Epithelial cell of esophagus (primary cell): ENCODE results near the gene CBLB.

Experiments
- DNase-seq: peaks from one replicate; pipeline ENCODE4 v3.0.0; 2010; ENCODE audit warnings: low read depth
- H3K4me3 ChIP-seq: 2 replicates; pipeline ENCODE4 v1.5.1; 2011; ENCODE audit warnings: mild to moderate bottlenecking, low read length, control low read depth
- CTCF ChIP-seq: IDR thresholded peaks from 2 replicates; pipeline ENCODE4 v1.5.1; 2011; ENCODE audit warnings: low read depth, mild to moderate bottlenecking, low read length, control low read depth, inconsistent platforms; ENCODE audit not compliant: insufficient read depth; ENCODE audit errors: missing control alignments

Gene CBLB

GRCh38 chr3:105847865-105848264 is 20.9 kb downstream of the CBLB start:
- H3K4me3 ChIP-seq, result no peak overlapping the region
- no peak for DNase-seq
- TF ChIP-seq CTCF, result no peak

- no peak overlapping the region for H3K4me3 ChIP-seq
- TF ChIP-seq CTCF, result no peak
- no peak for DNase-seq
Observed at GRCh38 chr3:105847452-105847851, 21.4 kb downstream of the CBLB start.

GRCh38 chr3:105846809-105847208 is 22.0 kb downstream of the CBLB start:
- TF ChIP-seq CTCF, result no peak
- no peak for DNase-seq
- H3K4me3 ChIP-seq, result no peak overlapping the region

GRCh38 chr3:105845488-105845887 is 23.3 kb downstream of the CBLB start:
- no peak overlapping the region for H3K4me3 ChIP-seq
- no peak for TF ChIP-seq CTCF
- DNase-seq, result no peak

GRCh38 chr3:105844704-105845103 is 24.1 kb downstream of the CBLB start:
- TF ChIP-seq CTCF, result no peak
- DNase-seq, result no peak

GRCh38 chr3:105843994-105844393 is 24.8 kb downstream of the CBLB start:
- no peak overlapping the region for H3K4me3 ChIP-seq
- no peak for TF ChIP-seq CTCF
- no peak for DNase-seq

More at GRCh38 chr3:105844704-105845103, 24.1 kb downstream of the CBLB start:
- no peak overlapping the region for H3K4me3 ChIP-seq

GRCh38 chr3:105842943-105843342 is 25.9 kb downstream of the CBLB start:
- no peak overlapping the region for H3K4me3 ChIP-seq
- no peak for TF ChIP-seq CTCF
- no peak for DNase-seq
